ENCODE results near the gene TECPR1.

- TF ChIP-seq POLR2A (IDR thresholded peaks at IDR 0.05) = no peak
- no peak for TF ChIP-seq POLR2AphosphoS5 (IDR thresholded peaks at IDR 0.05)
- TF ChIP-seq CTCF (IDR thresholded peaks at IDR 0.05) = no peak
Observed at GRCh38 chr7:98209166-98209920, 42.7 kb downstream of the TECPR1 start.
